Cardiac fibroblast (primary cell): ENCODE results near the gene ARMH3.

Experiments
- DNase-seq, 2 donors: peaks; one replicate each; pipeline versions ENCODE4 v3.0.0 to v3.0.0-alpha.2; 2010; ENCODE audit warnings: low read depth in 2 of 2
- H3K4me3 ChIP-seq, 2 donors: replicated peaks in 1 of 2; 1 replicate in 1 of 2; 2 replicates in 1 of 2; pipeline ENCODE4 v1.5.1; 2011; ENCODE audit warnings: low read depth in 2 of 2, low read length in 2 of 2, mild to moderate bottlenecking in 2 of 2, moderate library complexity in 1 of 2
- CTCF ChIP-seq: IDR thresholded peaks from one replicate; pipeline ENCODE4 v1.5.1; 2011; ENCODE audit warnings: low read depth, mild to moderate bottlenecking, low read length, inconsistent platforms

Gene ARMH3

GRCh38 chr10:102085336-102085735 lies 29.4 kb upstream of the ARMH3 start:
- no peak for DNase-seq
- no peak overlapping the region for H3K4me3 ChIP-seq
- no peak for TF ChIP-seq CTCF

GRCh38 chr10:102083541-102083940 lies 27.6 kb upstream of the ARMH3 start:
- no peak for TF ChIP-seq CTCF
- DNase-seq = no peak

DNA sequence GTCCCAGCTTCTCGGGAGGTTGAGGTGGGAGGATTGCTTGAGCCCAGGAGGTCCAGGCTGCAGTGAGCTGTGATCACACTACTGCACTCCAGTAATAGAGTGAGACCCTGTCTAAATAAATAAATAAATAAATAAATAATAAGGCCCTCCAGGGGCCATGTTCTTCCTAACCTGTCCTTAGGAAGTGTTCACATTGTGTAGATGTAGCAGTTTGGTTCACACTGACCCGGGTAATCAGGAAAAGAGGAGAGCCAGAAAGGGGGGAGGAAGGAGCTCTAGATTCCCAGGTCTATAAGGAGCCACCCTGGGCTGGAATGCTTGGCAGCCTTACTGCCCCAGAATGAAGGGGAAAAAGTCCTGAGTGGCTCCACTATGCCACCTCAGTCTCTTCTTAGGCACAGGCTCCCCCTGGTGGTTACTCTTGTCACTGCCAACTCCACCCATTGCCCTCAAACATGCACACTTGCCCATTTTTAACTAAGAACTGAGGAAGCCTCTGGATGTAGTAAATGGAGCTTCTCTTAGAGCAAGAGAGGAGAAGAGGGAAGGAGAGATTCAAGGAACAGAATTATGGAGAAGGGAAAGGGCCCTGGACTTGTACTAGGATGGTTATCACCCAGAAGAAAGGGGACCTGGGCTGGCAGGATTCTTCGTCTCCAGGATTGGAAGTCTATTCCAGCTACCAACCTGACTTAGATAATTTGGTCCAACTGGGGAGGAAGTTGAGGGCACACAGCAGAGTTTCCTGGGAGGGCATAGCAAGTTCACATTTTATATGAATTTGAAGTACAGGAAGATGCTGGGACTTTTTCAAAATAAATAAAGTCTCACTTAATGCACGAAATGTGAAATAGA lies 16.9 kb upstream of the ARMH3 start:
- DNase-seq = peak; percentile 86 to 88
- H3K4me3 ChIP-seq = no peak overlapping the region
- peak; percentile 91 for TF ChIP-seq CTCF

More at GRCh38 chr10:102083541-102083940, 27.6 kb upstream of the ARMH3 start:
- H3K4me3 ChIP-seq = no peak overlapping the region

GRCh38 chr10:102069071-102069470 lies 13.1 kb upstream of the ARMH3 start:
- no peak for TF ChIP-seq CTCF

GRCh38 chr10:102068216-102068615 lies 12.2 kb upstream of the ARMH3 start:
- peak; percentile 37 to 38 for DNase-seq
- no peak overlapping the region for H3K4me3 ChIP-seq
- TF ChIP-seq CTCF = no peak

More at GRCh38 chr10:102069071-102069470, 13.1 kb upstream of the ARMH3 start:
- DNase-seq = no peak
- H3K4me3 ChIP-seq = no peak overlapping the region

- no peak overlapping the region for H3K4me3 ChIP-seq
- no peak for TF ChIP-seq CTCF
- no peak for DNase-seq
Measured at GRCh38 chr10:102067091-102067916, 11.3 kb upstream of the ARMH3 start.
